ENCODE measurements around the gene GULP1.

DNA sequence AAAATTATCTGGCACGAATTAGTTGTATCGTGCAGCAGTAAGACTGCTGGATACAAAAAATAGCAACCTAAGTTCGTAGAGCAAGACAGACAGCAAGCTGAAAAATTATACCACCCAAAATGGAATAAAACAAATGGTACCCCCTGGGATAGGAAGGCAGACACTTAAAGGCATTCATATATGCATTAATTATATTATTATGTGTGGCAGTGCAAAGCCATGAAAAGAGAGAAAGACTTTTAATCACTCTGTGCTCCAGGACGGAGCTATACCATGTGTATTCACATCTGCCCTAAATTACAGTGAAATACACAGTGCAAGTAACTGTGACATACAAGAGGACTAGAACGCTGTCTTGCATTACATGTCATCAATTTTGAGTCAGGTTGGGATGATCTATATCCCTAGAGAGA lies 235.9 kb downstream of the GULP1 start:
- no peak for TF ChIP-seq POLR2AphosphoS5 (IDR thresholded peaks at IDR 0.05)
- TF ChIP-seq, protein P1, sequence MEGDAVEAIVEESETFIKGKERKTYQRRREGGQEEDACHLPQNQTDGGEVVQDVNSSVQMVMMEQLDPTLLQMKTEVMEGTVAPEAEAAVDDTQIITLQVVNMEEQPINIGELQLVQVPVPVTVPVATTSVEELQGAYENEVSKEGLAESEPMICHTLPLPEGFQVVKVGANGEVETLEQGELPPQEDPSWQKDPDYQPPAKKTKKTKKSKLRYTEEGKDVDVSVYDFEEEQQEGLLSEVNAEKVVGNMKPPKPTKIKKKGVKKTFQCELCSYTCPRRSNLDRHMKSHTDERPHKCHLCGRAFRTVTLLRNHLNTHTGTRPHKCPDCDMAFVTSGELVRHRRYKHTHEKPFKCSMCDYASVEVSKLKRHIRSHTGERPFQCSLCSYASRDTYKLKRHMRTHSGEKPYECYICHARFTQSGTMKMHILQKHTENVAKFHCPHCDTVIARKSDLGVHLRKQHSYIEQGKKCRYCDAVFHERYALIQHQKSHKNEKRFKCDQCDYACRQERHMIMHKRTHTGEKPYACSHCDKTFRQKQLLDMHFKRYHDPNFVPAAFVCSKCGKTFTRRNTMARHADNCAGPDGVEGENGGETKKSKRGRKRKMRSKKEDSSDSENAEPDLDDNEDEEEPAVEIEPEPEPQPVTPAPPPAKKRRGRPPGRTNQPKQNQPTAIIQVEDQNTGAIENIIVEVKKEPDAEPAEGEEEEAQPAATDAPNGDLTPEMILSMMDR (IDR thresholded peaks at IDR 0.05 in 8 of 11, conservative IDR thresholded peaks at IDR 0.05 in 3 of 11) = no peak

All from spleen (tissue), 7 donors.